MM.1S (cell line): ENCODE data around the gene CTSE.

Experiments
- DNase-seq: peaks from one replicate; pipeline ENCODE4 v3.0.0-alpha.2; 2015
- H2AFZ ChIP-seq: fragments of 300-600 bp; sonication (generic); 2 replicates; pipeline ENCODE4 v1.6.0; 2016; ENCODE audit warnings: antibody characterized with exemption, low read length
- H3F3A ChIP-seq: fragments of 300-600 bp; sonication (generic); 2 replicates; pipeline ENCODE4 v1.6.1; 2016; ENCODE audit warnings: mild to moderate bottlenecking, antibody characterized with exemption, low read length, moderate library complexity, mixed read lengths; ENCODE audit not compliant: insufficient read depth
- H3K27ac ChIP-seq: fragments of 300-600 bp; sonication (generic); 2 replicates; pipeline ENCODE4 v1.5.1; 2016; ENCODE audit warnings: mild to moderate bottlenecking, low read length
- H3K27me3 ChIP-seq: fragments of 300-600 bp; sonication (generic); replicated peaks from 2 replicates; pipeline ENCODE4 v1.6.0; 2016; ENCODE audit warnings: low read length; ENCODE audit not compliant: insufficient read depth
- H3K36me3 ChIP-seq: fragments of 300-600 bp; sonication (generic); replicated peaks from 2 replicates; pipeline ENCODE4 v1.6.1; 2016; ENCODE audit warnings: mild to moderate bottlenecking, low read length, mixed read lengths; ENCODE audit not compliant: insufficient read depth
- H3K4me1 ChIP-seq: fragments of 300-600 bp; sonication (generic); 2 replicates; pipeline ENCODE4 v1.6.1; 2016; ENCODE audit warnings: low read length, mixed read lengths
- H3K4me2 ChIP-seq: fragments of 300-600 bp; sonication (generic); 2 replicates; pipeline ENCODE4 v1.6.0; 2016; ENCODE audit warnings: low read depth, low read length
- H3K4me3 ChIP-seq: fragments of 300-600 bp; sonication (generic); 2 replicates; pipeline ENCODE4 v1.5.1; 2016; ENCODE audit warnings: low read length, mixed read lengths
- H3K79me2 ChIP-seq: fragments of 300-600 bp; sonication (generic); 2 replicates; pipeline ENCODE4 v1.6.1; 2016; ENCODE audit warnings: mixed run types, low read length, mixed read lengths
- H3K9ac ChIP-seq: fragments of 300-600 bp; sonication (generic); 2 replicates; pipeline ENCODE4 v1.6.1; 2016; ENCODE audit warnings: low read length, mixed read lengths
- H3K9me2 ChIP-seq: fragments of 300-600 bp; sonication (generic); replicated peaks from 2 replicates; pipeline ENCODE4 v1.6.1; 2016; ENCODE audit warnings: mild to moderate bottlenecking, low read length, mixed read lengths; ENCODE audit not compliant: insufficient read depth
- H3K9me3 ChIP-seq: fragments of 300-600 bp; sonication (generic); replicated peaks from 2 replicates; pipeline ENCODE4 v1.6.1; 2016; ENCODE audit warnings: mild to moderate bottlenecking, low read length, mixed read lengths; ENCODE audit not compliant: insufficient read depth
- H4K20me1 ChIP-seq: fragments of 300-600 bp; sonication (generic); 2 replicates; pipeline ENCODE4 v1.6.1; 2016; ENCODE audit warnings: mild to moderate bottlenecking, low read length, moderate library complexity, mixed read lengths; ENCODE audit not compliant: insufficient read depth
- EZH2 ChIP-seq: fragments of 300-600 bp; sonication (generic); optimal IDR thresholded peaks from 2 replicates; pipeline ENCODE3; 2017; ENCODE audit warnings: low read depth, mild to moderate bottlenecking, antibody characterized with exemption, low read length, mixed read lengths
- EZH2phosphoT487 ChIP-seq: fragments of 300-600 bp; sonication (generic); IDR thresholded peaks from 2 replicates; pipeline ENCODE4 v1.6.1; 2018; ENCODE audit warnings: antibody characterized with exemption, low read length
- TF ChIP-seq, protein P1 (sequence below): fragments of 300-600 bp; sonication (generic); IDR thresholded peaks from 2 replicates; pipeline ENCODE4 v1.5.1; 2016; ENCODE audit warnings: antibody characterized with exemption, low read length, mixed read lengths

The CTSE gene

DNA sequence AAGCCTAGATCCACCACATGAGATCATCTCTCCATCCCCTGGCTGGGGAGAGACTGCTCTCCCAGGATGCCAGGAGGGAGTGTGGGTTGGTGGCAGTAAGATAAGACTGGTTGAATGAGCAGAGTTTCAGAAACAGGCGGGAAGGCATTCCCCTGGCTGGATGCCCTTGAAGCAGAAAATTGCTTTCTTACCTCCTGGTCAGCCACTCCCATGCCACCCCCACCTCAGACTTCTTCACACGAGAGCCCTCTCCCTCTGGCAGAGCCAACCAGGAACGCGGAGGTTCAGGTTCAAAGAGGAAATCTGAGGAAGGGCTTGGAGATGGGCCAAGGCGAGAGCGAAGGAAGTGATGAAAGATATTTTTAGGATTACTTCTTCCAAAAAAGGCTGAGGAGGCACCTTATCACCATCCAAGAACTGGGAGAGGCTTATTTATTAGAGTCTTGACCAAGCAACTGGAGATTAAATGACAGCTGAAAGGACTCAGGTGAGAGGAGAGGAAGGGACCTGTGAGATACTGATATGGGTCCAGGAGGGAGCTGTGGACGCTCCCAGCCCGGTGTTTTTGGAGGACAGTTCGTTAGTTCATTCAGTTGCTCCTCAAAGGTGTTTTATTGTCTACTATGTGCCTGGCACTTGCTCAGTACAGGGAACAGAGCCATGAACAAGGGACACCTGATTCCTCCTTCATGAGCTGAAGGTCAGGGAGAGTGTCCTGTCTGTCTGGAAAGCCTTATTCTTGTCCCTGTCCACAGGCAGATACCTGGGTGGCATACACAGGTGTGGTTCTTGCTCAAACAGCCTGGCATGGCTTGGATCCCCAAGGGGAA is 61.5 kb downstream of the CTSE start:
- H3F3A ChIP-seq: no peaks in the 10 kb centered on the region
- no peak overlapping the region for H3K9ac ChIP-seq
- H3K4me1 ChIP-seq: peaks cover 12% of the 10 kb centered on the region
- no peak overlapping the region for H3K4me3 ChIP-seq
- no peak overlapping the region for H2AFZ ChIP-seq
- H3K27ac ChIP-seq: no peak overlapping the region
- TF ChIP-seq, protein P1, sequence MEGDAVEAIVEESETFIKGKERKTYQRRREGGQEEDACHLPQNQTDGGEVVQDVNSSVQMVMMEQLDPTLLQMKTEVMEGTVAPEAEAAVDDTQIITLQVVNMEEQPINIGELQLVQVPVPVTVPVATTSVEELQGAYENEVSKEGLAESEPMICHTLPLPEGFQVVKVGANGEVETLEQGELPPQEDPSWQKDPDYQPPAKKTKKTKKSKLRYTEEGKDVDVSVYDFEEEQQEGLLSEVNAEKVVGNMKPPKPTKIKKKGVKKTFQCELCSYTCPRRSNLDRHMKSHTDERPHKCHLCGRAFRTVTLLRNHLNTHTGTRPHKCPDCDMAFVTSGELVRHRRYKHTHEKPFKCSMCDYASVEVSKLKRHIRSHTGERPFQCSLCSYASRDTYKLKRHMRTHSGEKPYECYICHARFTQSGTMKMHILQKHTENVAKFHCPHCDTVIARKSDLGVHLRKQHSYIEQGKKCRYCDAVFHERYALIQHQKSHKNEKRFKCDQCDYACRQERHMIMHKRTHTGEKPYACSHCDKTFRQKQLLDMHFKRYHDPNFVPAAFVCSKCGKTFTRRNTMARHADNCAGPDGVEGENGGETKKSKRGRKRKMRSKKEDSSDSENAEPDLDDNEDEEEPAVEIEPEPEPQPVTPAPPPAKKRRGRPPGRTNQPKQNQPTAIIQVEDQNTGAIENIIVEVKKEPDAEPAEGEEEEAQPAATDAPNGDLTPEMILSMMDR: no peak
- H3K9me2 ChIP-seq: no peaks in the 10 kb centered on the region
- DNase-seq: no peak
- H3K27me3 ChIP-seq: no peaks in the 10 kb centered on the region
- no peaks in the 10 kb centered on the region for H4K20me1 ChIP-seq
- H3K36me3 ChIP-seq: no peaks in the 10 kb centered on the region
- no peaks in the 10 kb centered on the region for H3K79me2 ChIP-seq
- H3K9me3 ChIP-seq: no peaks in the 10 kb centered on the region
- no peak overlapping the region for H3K4me2 ChIP-seq

DNA sequence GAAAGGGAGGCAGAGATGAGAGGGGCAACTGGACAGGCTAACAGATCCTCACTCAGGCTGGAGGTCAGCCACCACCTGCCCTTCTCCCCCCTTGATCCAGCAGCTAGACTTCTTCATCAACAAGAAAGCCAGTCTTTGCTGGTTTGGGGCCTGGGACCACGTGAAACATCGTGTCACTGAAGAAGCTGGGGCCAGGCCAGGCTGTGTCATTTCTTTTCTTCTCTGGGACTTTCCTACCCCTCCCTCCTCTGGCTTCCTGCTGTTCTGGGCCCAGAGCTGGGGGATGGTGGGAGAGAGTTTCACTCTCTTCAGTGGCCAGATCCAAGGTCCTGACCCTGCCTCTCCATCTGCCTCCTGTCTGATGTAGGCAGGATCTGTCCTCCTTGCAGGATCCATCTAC is 62.3 kb downstream of the CTSE start:
- Histone ChIP-seq H3K9ac (no peak overlapping the region), H3K27me3 (no peaks in the 10 kb centered on the region), H3K9me3 (no peaks in the 10 kb centered on the region), H2AFZ (no peak overlapping the region), H4K20me1 (no peaks in the 10 kb centered on the region), H3K79me2 (no peaks in the 10 kb centered on the region), H3K27ac (no peak overlapping the region), H3F3A (no peaks in the 10 kb centered on the region), H3K4me1 (peaks cover 12% of the 10 kb centered on the region), H3K4me3 (no peak overlapping the region), H3K4me2 (no peak overlapping the region), H3K9me2 (no peaks in the 10 kb centered on the region), H3K36me3 (no peaks in the 10 kb centered on the region)
- DNase-seq: peak; percentile 46
- TF ChIP-seq EZH2phosphoT487: no peak
- TF ChIP-seq, protein P1: no peak
- TF ChIP-seq EZH2: no peak

DNA sequence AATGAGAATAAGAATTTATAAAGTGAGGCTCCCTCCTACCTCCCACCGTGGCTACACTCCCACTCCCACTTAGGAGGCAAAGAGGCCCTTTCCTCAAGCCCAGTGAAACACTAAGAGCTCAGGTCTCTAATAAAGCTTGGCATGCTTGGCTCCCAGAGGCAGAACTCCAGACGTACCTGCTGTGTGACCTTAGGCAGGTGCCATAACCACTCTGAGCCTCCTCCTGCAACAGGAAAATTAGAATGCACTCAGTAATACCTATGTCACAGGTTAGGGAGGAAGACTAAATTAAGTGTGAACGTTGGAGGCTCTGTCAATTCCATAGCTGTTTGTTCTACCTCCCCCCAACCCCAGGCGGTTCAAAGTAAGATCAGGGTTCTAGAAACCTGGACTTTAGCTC is 63.9 kb downstream of the CTSE start:
- Histone ChIP-seq H3K9me2 (no peaks in the 10 kb centered on the region), H3F3A (no peaks in the 10 kb centered on the region), H3K4me3 (no peak overlapping the region), H3K9me3 (no peaks in the 10 kb centered on the region), H3K27ac (no peak overlapping the region), H3K27me3 (no peaks in the 10 kb centered on the region), H3K4me1 (peaks cover 9% of the 10 kb centered on the region), H3K36me3 (no peaks in the 10 kb centered on the region), H2AFZ (no peak overlapping the region), H3K4me2 (no peak overlapping the region), H3K9ac (no peak overlapping the region), H4K20me1 (no peaks in the 10 kb centered on the region), H3K79me2 (no peaks in the 10 kb centered on the region)
- TF ChIP-seq, protein P1: no peak
- TF ChIP-seq EZH2phosphoT487 (no peak), EZH2 (no peak)
- no peak for DNase-seq
